ENCODE measurements around the gene GAA. TPM values are rescaled to one million over a fixed set of nuclear protein-coding genes. Genes with fewer than 3 reads are reported as not detected.

GAA gene
- total RNA-seq, result 27.7 and 121 TPM in 2 replicates

GRCh38 chr17:80101011-80101945, at the start of gene GAA:
Gene GAA, plus strand, starts transcription at chr17:80101581. Its CDS starts 3,006 bp downstream, at chr17:80104587.

DNA sequence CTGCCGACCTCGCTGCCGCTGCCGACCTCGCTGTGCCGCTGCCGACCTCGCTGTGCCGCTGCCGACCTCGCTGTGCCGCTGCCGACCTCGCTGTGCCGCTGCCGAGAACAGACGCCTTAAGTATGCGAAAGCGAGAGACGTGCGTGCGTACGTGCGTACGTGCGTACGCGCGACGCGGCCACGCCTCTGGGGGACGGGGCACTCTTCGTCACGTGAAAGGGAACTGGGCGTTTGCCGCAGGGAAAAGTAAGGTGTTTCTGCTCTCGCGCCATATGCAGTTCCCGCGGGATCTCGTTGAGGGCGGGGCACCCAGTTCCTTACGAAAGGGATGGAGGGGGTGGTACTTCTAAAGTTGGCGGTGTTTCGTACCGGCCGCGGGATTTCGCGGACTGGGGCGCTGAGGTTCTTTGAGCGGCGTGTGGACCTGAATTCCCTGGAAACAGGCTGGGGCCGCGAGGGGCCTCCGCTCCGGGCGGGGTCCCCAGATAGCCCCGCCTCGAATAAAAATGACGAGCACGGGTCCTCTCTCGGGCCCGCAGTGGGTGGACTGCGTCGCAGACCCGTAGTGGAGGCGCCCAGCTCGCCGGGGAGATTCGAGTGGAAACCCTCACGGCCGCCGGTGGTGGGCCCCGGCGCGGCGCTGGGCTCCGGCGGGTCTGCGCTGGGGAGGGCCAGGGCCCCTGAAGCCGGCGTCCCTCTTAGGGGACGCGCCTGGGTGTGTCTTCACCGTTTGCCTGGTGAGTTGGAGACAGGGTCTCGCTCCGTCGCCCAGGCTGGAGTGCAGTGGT, 45.8 kb downstream of the GAA start, which contains the start of gene EIF4A3:
TSS of gene EIF4A3 (minus strand) at position 94 of the 788 bp plus-strand sequence. CDS start 167 bp downstream, outside the sequence.

Other genes starting within 250 kb of the GAA start
- gene TBC1D16, start 65.7 kb upstream of the GAA start, total RNA-seq, result 27.1 and 53.6 TPM in 2 replicates
- gene CCDC40, start 64.9 kb upstream of the GAA start, total RNA-seq, result 2.3 and 5.2 TPM in 2 replicates
- gene EIF4A3, start 45.5 kb downstream of the GAA start, total RNA-seq, result 61.2 and 85.6 TPM in 2 replicates
- gene CARD14, start 68.4 kb downstream of the GAA start, total RNA-seq, result 0.13 TPM in 1 of 2 replicates, not detected in the other
- gene SGSH, start 118.8 kb downstream of the GAA start, total RNA-seq, result 16.8 and 39.8 TPM in 2 replicates
- gene SLC26A11, start 118.8 kb downstream of the GAA start, total RNA-seq, result 3.9 and 18.0 TPM in 2 replicates
- gene RNF213, start 159.3 kb downstream of the GAA start, total RNA-seq, result 46.3 and 121 TPM in 2 replicates